ENCODE measurements around the gene CFAP206.

GRCh38 chr6:87378947-87379346 is 28.8 kb upstream of the CFAP206 start:
- TF ChIP-seq CTCF (IDR thresholded peaks at IDR 0.05; ENCODE audit: low read depth, low read length, poor library complexity, severe bottlenecking) (no peak), EZH2phosphoT487 (IDR thresholded peaks at IDR 0.05; ENCODE audit: borderline replicate concordance, low read length) (no peak)
